K562 (cell line): ENCODE measurements around the gene HLCS. TPM values are rescaled to one million over a fixed set of nuclear protein-coding genes. Genes with fewer than 3 reads are reported as not detected.

Experiments
- ATAC-seq: fragments of 200-7000 bp; cut with Tn5 transposase; 3 replicates; pipeline ENCODE4 v1.9.1; 2020; ENCODE audit warnings: moderate library complexity
- BruUV-seq: library from RNA; stranded (reverse); fragments of 400-500 nt; replicated peaks from 2 replicates; lab custom pipeline; 2021; lab: Mats Ljungman, UMichigan
- CTCF ChIA-PET: fragments of 300-600 bp; formaldehyde crosslinking; extraction: SDS; loops from one replicate; lab custom pipeline; 2021; ENCODE audit warnings: low intra/inter-chr PET ratio; lab: Yijun Ruan, JAX
- POLR2A ChIA-PET: fragments of 300-600, 350-650 bp; sonication (Branson Sonifier 250); formaldehyde crosslinking; extraction: SDS; loops from one replicate; lab custom pipeline; 2021; ENCODE audit warnings: antibody characterized with exemption, inconsistent platforms; lab: Yijun Ruan, JAX
- DNase-seq, 4 experiments: peaks; one replicate each; pipeline versions ENCODE4 v3.0.0 to v3.0.0-alpha.2; 2011 to 2018; ENCODE audit warnings: low spot score in 3 of 4, mixed read lengths in 3 of 4; ENCODE audit errors: extremely low read depth in 1 of 4
- FAIRE-seq: peaks from 2 replicates; lab custom pipeline; 2011; peaks lifted over from hg19 to GRCh38; lab: Jason Lieb, UNC
- H2AFZ ChIP-seq: 2 replicates; pipeline ENCODE4 v1.6.0; 2011; ENCODE audit warnings: low read depth, low read length, control low read depth, inconsistent platforms
- H3K27ac ChIP-seq: fragments of 200-600 bp; 3 replicates; pipeline ENCODE4 v1.8.0; 2011; ENCODE audit warnings: low read depth, mild to moderate bottlenecking, control low read depth, inconsistent platforms, low read length, moderate library complexity, mixed read lengths; ENCODE audit errors: extremely low read depth
- H3K27me3 ChIP-seq, 2 experiments: fragments of 300-600 bp in 1 of 2; 2 replicates in 1 of 2; 3 replicates in 1 of 2; pipeline versions ENCODE4 v1.6.0 to v1.8.0; 2011; ENCODE audit warnings: inconsistent platforms in 2 of 2, low read length in 2 of 2, mild to moderate bottlenecking in 1 of 2, mixed read lengths in 1 of 2, moderate library complexity in 1 of 2; ENCODE audit not compliant: control insufficient read depth in 2 of 2, insufficient read depth in 2 of 2
- H3K36me3 ChIP-seq: fragments of 300-600 bp; 3 replicates; pipeline ENCODE4 v1.8.0; 2011; ENCODE audit warnings: mild to moderate bottlenecking, low read length, inconsistent platforms; ENCODE audit not compliant: control insufficient read depth, insufficient read depth
- H3K4me1 ChIP-seq, 2 experiments: fragments of 200-600 bp in 1 of 2; replicated peaks in 1 of 2; 2 replicates in 1 of 2; 3 replicates in 1 of 2; pipeline versions ENCODE4 v1.5.1 to v1.8.0; 2011; ENCODE audit warnings: inconsistent platforms in 2 of 2, low read length in 2 of 2, mild to moderate bottlenecking in 1 of 2, mixed read lengths in 1 of 2, moderate library complexity in 1 of 2; ENCODE audit not compliant: control insufficient read depth in 2 of 2, insufficient read depth in 2 of 2
- H3K4me2 ChIP-seq: 2 replicates; pipeline ENCODE4 v1.6.1; 2011; ENCODE audit warnings: low read length, control low read depth, inconsistent platforms, mixed read lengths; ENCODE audit not compliant: insufficient read depth
- H3K4me3 ChIP-seq: fragments of 200-600 bp; sonication (generic), shearing (Covaris generic); 2 replicates; pipeline ENCODE4 v1.5.1; 2016; ENCODE audit warnings: control low read depth, inconsistent platforms
- H3K79me2 ChIP-seq: fragments of 200-600 bp; 3 replicates; pipeline ENCODE4 v1.8.0; 2011; ENCODE audit warnings: low read length, inconsistent platforms; ENCODE audit not compliant: control insufficient read depth, insufficient read depth
- H3K9ac ChIP-seq, 2 experiments: 2 replicates each; pipeline versions ENCODE4 v1.6.0 to v1.6.1; 2011; ENCODE audit warnings: low read depth in 2 of 2, low read length in 2 of 2, control low read depth in 1 of 2, inconsistent platforms in 1 of 2, mild to moderate bottlenecking in 1 of 2, mixed read lengths in 1 of 2; ENCODE audit not compliant: insufficient read depth in 1 of 2
- H3K9me1 ChIP-seq: one replicate; pipeline ENCODE4 v1.6.0; 2011; ENCODE audit warnings: inconsistent platforms, mild to moderate bottlenecking, low read length, moderate library complexity; ENCODE audit not compliant: control insufficient read depth, insufficient read depth
- H3K9me3 ChIP-seq: replicated peaks from 2 replicates; pipeline ENCODE4 v1.5.1; 2011; ENCODE audit warnings: low read depth, low read length, inconsistent platforms; ENCODE audit not compliant: control insufficient read depth, insufficient read depth
- H4K20me1 ChIP-seq: replicated peaks from 2 replicates; pipeline ENCODE4 v1.6.1; 2011; ENCODE audit warnings: low read length, inconsistent platforms, mixed read lengths; ENCODE audit not compliant: control insufficient read depth, insufficient read depth
- CBFA2T2 ChIP-seq: fragments of 450-650 bp; conservative IDR thresholded peaks from 2 replicates; pipeline ENCODE4 v1.6.1; 2017; ENCODE audit warnings: mild to moderate bottlenecking
- CCNT2 ChIP-seq: IDR thresholded peaks from 2 replicates; pipeline ENCODE4 v1.6.1; 2011; ENCODE audit warnings: borderline replicate concordance, low read depth, mild to moderate bottlenecking, moderate library complexity, mixed read lengths, low read length; ENCODE audit not compliant: insufficient read length; ENCODE audit errors: extremely low read depth
- CGGBP1 ChIP-seq: fragments of 250-450 bp; sonication (Bioruptor Pico); IDR thresholded peaks from 2 replicates; pipeline ENCODE4 v1.9.0; 2021; ENCODE audit warnings: mild to moderate bottlenecking
- ERF ChIP-seq: fragments of 450-650 bp; formaldehyde crosslinking; IDR thresholded peaks from 2 replicates; pipeline ENCODE4 v1.4.0; 2020; ENCODE audit warnings: mild to moderate bottlenecking, mixed read lengths
- GABPA ChIP-seq: fragments of 200-800 bp; sonication (Bioruptor generic); conservative IDR thresholded peaks from 2 replicates; pipeline ENCODE4 v1.6.1; 2016; ENCODE audit warnings: low read depth, missing genetic modification characterization, missing compliant biosample characterization
- HCFC1 ChIP-seq: IDR thresholded peaks from 2 replicates; pipeline ENCODE4 v1.6.1; 2012; ENCODE audit warnings: low read depth, low read length, improper control_type of control experiment
- HDAC1 ChIP-seq, 2 experiments: fragments of 450-650 bp; IDR thresholded peaks; 2 replicates each; pipeline ENCODE4 v1.6.1; 2016 to 2017; ENCODE audit warnings: inconsistent platforms in 1 of 2, mild to moderate bottlenecking in 1 of 2, moderate library complexity in 1 of 2
- IFI16 ChIP-seq: fragments of 250-450 bp; sonication (Bioruptor Pico); IDR thresholded peaks from 2 replicates; pipeline ENCODE4 v2.1.2; 2022; ENCODE audit warnings: mild to moderate bottlenecking, inconsistent platforms
- MAFF ChIP-seq: IDR thresholded peaks from 2 replicates; pipeline ENCODE4 v1.6.1; 2012; ENCODE audit warnings: low read length, improper control_type of control experiment
- MTF1 ChIP-seq: fragments of 250-450 bp; sonication (Bioruptor Pico); IDR thresholded peaks from 2 replicates; pipeline ENCODE4 v1.9.0; 2021; ENCODE audit warnings: moderate library complexity, mild to moderate bottlenecking, inconsistent platforms, borderline replicate concordance
- NBN ChIP-seq: fragments of 450-650 bp; IDR thresholded peaks from 2 replicates; pipeline ENCODE4 v1.6.1; 2016; ENCODE audit warnings: low read depth, mild to moderate bottlenecking
- NR3C1 ChIP-seq: sonication (generic); formaldehyde crosslinking; IDR thresholded peaks from 2 replicates; pipeline ENCODE4 v1.8.1; 2022; ENCODE audit warnings: missing genetic modification reagents
- NUFIP1 ChIP-seq: fragments of 450-650 bp; IDR thresholded peaks from 2 replicates; pipeline ENCODE4 v1.6.1; 2018; ENCODE audit not compliant: partially characterized antibody
- PML ChIP-seq: IDR thresholded peaks from 2 replicates; pipeline ENCODE4 v1.6.1; 2012; ENCODE audit warnings: low read length, inconsistent platforms
- PTTG1 ChIP-seq: fragments of 450-650 bp; IDR thresholded peaks from 2 replicates; pipeline ENCODE4 v1.6.1; 2016; ENCODE audit warnings: low read depth, mild to moderate bottlenecking, missing genetic modification characterization, missing compliant biosample characterization
- SNIP1 ChIP-seq: fragments of 450-650 bp; IDR thresholded peaks from 2 replicates; pipeline ENCODE4 v1.7.1; 2017; ENCODE audit warnings: low read depth, mild to moderate bottlenecking
- STAG1 ChIP-seq: sonication (generic); formaldehyde crosslinking; IDR thresholded peaks from 2 replicates; pipeline ENCODE4 v1.5.0; 2020; ENCODE audit warnings: missing genetic modification reagents, borderline replicate concordance
- TEAD2 ChIP-seq: fragments of 450-650 bp; IDR thresholded peaks from 2 replicates; pipeline ENCODE4 v1.6.1; 2016; ENCODE audit warnings: missing genetic modification characterization, control low read depth, missing compliant biosample characterization
- ZNF175 ChIP-seq: fragments of 200-800 bp; sonication (Bioruptor generic); IDR thresholded peaks from 2 replicates; pipeline ENCODE4 v1.6.1; 2016; ENCODE audit warnings: low read depth, mild to moderate bottlenecking, missing genetic modification characterization, missing compliant biosample characterization
- ZNF445 ChIP-seq: fragments of 250-450 bp; sonication (Bioruptor Pico); IDR thresholded peaks from 2 replicates; pipeline ENCODE4 v1.4.0; 2020; ENCODE audit warnings: low read depth, mild to moderate bottlenecking, moderate library complexity
- ZNF778 ChIP-seq: fragments of 450-650 bp; formaldehyde crosslinking; IDR thresholded peaks from 2 replicates; pipeline ENCODE4 v1.4.0; 2020; ENCODE audit warnings: mild to moderate bottlenecking, moderate library complexity
- WGBS: fragments of 100-300 bp; shearing (Covaris generic); methylation state at CpG from one replicate; pipeline ENCODE4 v1.1.6; 2016; ENCODE audit warnings: low coverage, mixed read lengths; ENCODE audit not compliant: insufficient coverage; ENCODE audit errors: missing lambda C conversion rate; 5-methylcytosine and 5-hydroxymethylcytosine counted together
- in situ Hi-C: fragments of 300-500 bp; cut with MboI; formaldehyde crosslinking; loops from 4 replicates; pipeline ENCODE4 v1.15.0; 2018; ENCODE audit warnings: inconsistent platforms, mixed read lengths
- intact Hi-C: fragments of 100-400 bp; cut with micrococcal nuclease; formaldehyde crosslinking; loops from 2 replicates; pipeline ENCODE4 v1.14.2; 2022
- polyA plus RNA-seq, 8 experiments: library from polyadenylated mRNA; depleted of rRNA in 4 of 8; stranded (reverse) in 5 of 8; unstranded in 3 of 8; fragments of >200 nt; fragmentation: Nextera tagmentation in 2 of 8; fragmentation: Illumina TruSeq in 1 of 8; extraction: Ambion mirVana in 2 of 8; extraction: Trizol in 1 of 8; gene quantifications; 2 replicates each; pipeline versions ENCODE4 v1.2.1 to v1.2.3, GENCODE V29; 2011 to 2014; ENCODE audit warnings: inconsistent platforms in 1 of 8, missing spikeins in 1 of 8
- total RNA-seq, 7 experiments: library from RNA; depleted of rRNA in 6 of 7; stranded (reverse); fragments of >200 nt in 6 of 7; fragmentation: Illumina TruSeq in 2 of 7; extraction: Trizol in 2 of 7; gene quantifications; 2 replicates each; pipeline versions ENCODE4 v1.2.1 to v1.2.3, GENCODE V29; 2011 to 2021; ENCODE audit warnings: low replicate concordance in 1 of 7

Gene HLCS
- total and polyA plus RNA-seq, 9 of the 15 experiments (the other 6 are each of a cell fraction or from before 2014, with no cell fraction given): 3.0 to 21.5 (median 17.1) TPM

- H3K36me3 ChIP-seq: peaks cover 11% of the 10 kb centered on the region
- no peaks in the 10 kb centered on the region for H3K9me1 ChIP-seq
- ATAC-seq (peak; percentile 58), FAIRE-seq (peak; percentile 93), DNase-seq (peak in 2 of 4 experiments; percentile 35 to 73)
- H2AFZ ChIP-seq: no peak overlapping the region
- H3K4me2 ChIP-seq: peak overlapping the region; percentile 93
- CTCF ChIA-PET: no interaction called here
- in situ Hi-C loops (no loop called here), intact Hi-C loops (loop anchor here (5.0 kb wide), 1 partner anchor 303 kb away; the partner anchor contains the start of gene VPS26C)
- 19% methylated on average over 4 of the region's 4 CpGs for WGBS
- no peaks in the 10 kb centered on the region for H4K20me1 ChIP-seq
- no peaks in the 10 kb centered on the region for H3K9me3 ChIP-seq
- peaks cover 27 to 33% of the 10 kb centered on the region in 2 experiments for H3K4me1 ChIP-seq
- H3K79me2 ChIP-seq: peaks cover 30% of the 10 kb centered on the region
- H3K27ac ChIP-seq: peak overlapping the region; percentile 96; the same call in 2 of the 3 replicates
- no peak overlapping the region for H3K4me3 ChIP-seq
- BruUV-seq: no TSS peak
- POLR2A ChIA-PET: interaction anchor here (0.7 to 3.1 kb wide), 7 partner anchors 9 to 272 kb away, joined by 3 to 17 read pairs (median 4); no protein-coding TSS in a partner anchor
- H3K27me3 ChIP-seq: no peaks in the 10 kb centered on the region
- H3K9ac ChIP-seq: peak overlapping the region in 1 of 2 experiments; percentile 95; a peak in 2 of 4 replicates
- TF ChIP-seq ERF (CRISPR knock-in tag): no peak
- peak; percentile 46; the same call in 1 of the 2 replicates for TF ChIP-seq PTTG1 (tag)
- 0 out of 2 replicates have a peak, but pooled peaks have one; percentile 18 for TF ChIP-seq NBN
- TF ChIP-seq CBFA2T2: no peak
- peak in 1 of 2 experiments; percentile 79; a peak in 2 of 4 replicates for TF ChIP-seq HDAC1 (IDR thresholded peaks at IDR 0.05)
- no peak for TF ChIP-seq PML
- no peak for TF ChIP-seq NR3C1 (CRISPR knock-in tag)
- TF ChIP-seq CCNT2: peak; percentile 22
- no peak for TF ChIP-seq STAG1 (CRISPR knock-in tag)
- no peak for TF ChIP-seq ZNF445 (CRISPR knock-in tag)
- no peak for TF ChIP-seq IFI16 (CRISPR knock-in tag)
- no peak for TF ChIP-seq NUFIP1
- TF ChIP-seq ZNF175 (CRISPR knock-in tag): peak; percentile 4; the same call in 1 of the 2 replicates
- no peak for TF ChIP-seq CGGBP1 (CRISPR knock-in tag)
- TF ChIP-seq HCFC1: no peak
- TF ChIP-seq GABPA (tag): peak; percentile 53
- TF ChIP-seq TEAD2 (tag): no peak
- TF ChIP-seq MAFF: peak; percentile 87
- TF ChIP-seq MTF1 (CRISPR knock-in tag): no peak
- no peak for TF ChIP-seq SNIP1
- no peak for TF ChIP-seq ZNF778 (CRISPR knock-in tag)
Observed at GRCh38 chr21:36964398-36964797, 2.1 kb downstream of the HLCS start.
